CD8-positive, alpha-beta memory T cell (primary cell): ENCODE results near the gene ADGRA3. TPM values are rescaled to one million over a fixed set of nuclear protein-coding genes. Genes with fewer than 3 reads are reported as not detected.

Experiments
- CTCF ChIA-PET: fragments of 350-600 bp; sonication (Branson Sonifier 250); formaldehyde crosslinking; loops from one replicate; lab custom pipeline; 2021; ENCODE audit warnings: antibody characterized with exemption; lab: Charles Lee
- POLR2A ChIA-PET: fragments of 350-600 bp; sonication (Branson Sonifier 250); formaldehyde crosslinking; loops from one replicate; lab custom pipeline; 2021; ENCODE audit warnings: antibody characterized with exemption; lab: Charles Lee
- DNase-seq, 5 donors: peaks; one replicate each; pipeline versions ENCODE4 v3.0.0 to v3.0.0-alpha.2; 2020 to 2022; ENCODE audit warnings: mixed read lengths in 1 of 5
- H3K27ac ChIP-seq: one replicate; pipeline ENCODE4 v1.7.0; 2013; ENCODE audit warnings: low read depth, mild to moderate bottlenecking, low read length, moderate library complexity
- H3K27me3 ChIP-seq: 2 replicates; pipeline ENCODE4 v1.7.0; 2013; ENCODE audit warnings: low read length, mild to moderate bottlenecking; ENCODE audit not compliant: insufficient read depth, poor library complexity, severe bottlenecking
- H3K36me3 ChIP-seq: 2 replicates; pipeline ENCODE4 v1.7.0; 2013; ENCODE audit warnings: mild to moderate bottlenecking, low read length, moderate library complexity; ENCODE audit not compliant: insufficient read depth
- H3K4me1 ChIP-seq: 2 replicates; pipeline ENCODE4 v1.7.0; 2013; ENCODE audit warnings: mild to moderate bottlenecking, low read length, moderate library complexity; ENCODE audit not compliant: insufficient read depth
- H3K4me3 ChIP-seq: 2 replicates; pipeline ENCODE4 v1.7.0; 2013; ENCODE audit warnings: mild to moderate bottlenecking, low read length
- H3K9me3 ChIP-seq: 2 replicates; pipeline ENCODE4 v1.7.0; 2013; ENCODE audit warnings: mild to moderate bottlenecking, low read length
- H3K27ac Mint-ChIP-seq, 8 donors: one replicate each; pipeline ENCODE4 v1.8.0; 2020 to 2021; ENCODE audit warnings: mixed read lengths in 8 of 8, mild to moderate bottlenecking in 6 of 8, inconsistent platforms in 3 of 8, moderate library complexity in 3 of 8
- H3K27me3 Mint-ChIP-seq, 2 donors: one replicate each; pipeline ENCODE4 v1.8.0; 2020 to 2021; ENCODE audit warnings: mixed read lengths in 2 of 2, mild to moderate bottlenecking in 1 of 2, moderate library complexity in 1 of 2
- H3K36me3 Mint-ChIP-seq, 3 donors: one replicate each; pipeline ENCODE4 v1.8.0; 2020 to 2021; ENCODE audit warnings: mixed read lengths in 3 of 3, inconsistent platforms in 1 of 3, mild to moderate bottlenecking in 1 of 3
- H3K4me1 Mint-ChIP-seq, 3 donors: one replicate each; pipeline ENCODE4 v1.8.0; 2020 to 2021; ENCODE audit warnings: mixed read lengths in 3 of 3, inconsistent platforms in 1 of 3, mild to moderate bottlenecking in 1 of 3
- H3K4me3 Mint-ChIP-seq, 7 donors: one replicate each; pipeline ENCODE4 v1.8.0; 2020 to 2021; ENCODE audit warnings: mixed read lengths in 7 of 7, mild to moderate bottlenecking in 6 of 7, moderate library complexity in 4 of 7, inconsistent platforms in 2 of 7
- H3K9me3 Mint-ChIP-seq, 5 donors: one replicate each; pipeline ENCODE4 v1.8.0; 2020 to 2022; ENCODE audit warnings: mixed read lengths in 5 of 5, mild to moderate bottlenecking in 3 of 5, moderate library complexity in 2 of 5, inconsistent platforms in 1 of 5
- polyA plus RNA-seq: library from polyadenylated mRNA; unstranded; fragments of 300-500 nt; fragmentation: Illumina TruSeq; gene quantifications from one replicate; pipeline ENCODE4 v1.2.3, GENCODE V29; 2021
- total RNA-seq, 2 experiments: library from RNA; stranded (reverse); gene quantifications; one replicate each; pipeline ENCODE4 v1.2.3, GENCODE V29; 2021

ADGRA3 gene
- total and polyA plus RNA-seq, 3 experiments from 2014 or later, result 0.32 to 2.2 (median 2.1) TPM

GRCh38 chr4:22442956-22443355 lies 72.9 kb downstream of the ADGRA3 start:
- POLR2A ChIA-PET, result no interaction called here
- no peak overlapping the region for H3K4me3 ChIP-seq
- H3K9me3 Mint-ChIP-seq, result peaks cover 0 to 17% (median 4%) of the 10 kb centered on the region in 5 donors
- CTCF ChIA-PET, result no interaction called here
- H3K27me3 ChIP-seq, result no peaks in the 10 kb centered on the region
- H3K4me3 Mint-ChIP-seq, result no peak overlapping the region
- no peaks in the 10 kb centered on the region for H3K36me3 ChIP-seq
- H3K4me1 ChIP-seq, result no peaks in the 10 kb centered on the region
- no peaks in the 10 kb centered on the region for H3K9me3 ChIP-seq
- no peak overlapping the region for H3K27ac Mint-ChIP-seq
- H3K4me1 Mint-ChIP-seq, result peaks cover 0 to 5% (median 3%) of the 10 kb centered on the region in 3 donors
- no peaks in the 10 kb centered on the region for H3K36me3 Mint-ChIP-seq
- no peak overlapping the region for H3K27ac ChIP-seq
- H3K27me3 Mint-ChIP-seq, result no peaks in the 10 kb centered on the region
- no peak for DNase-seq

DNA sequence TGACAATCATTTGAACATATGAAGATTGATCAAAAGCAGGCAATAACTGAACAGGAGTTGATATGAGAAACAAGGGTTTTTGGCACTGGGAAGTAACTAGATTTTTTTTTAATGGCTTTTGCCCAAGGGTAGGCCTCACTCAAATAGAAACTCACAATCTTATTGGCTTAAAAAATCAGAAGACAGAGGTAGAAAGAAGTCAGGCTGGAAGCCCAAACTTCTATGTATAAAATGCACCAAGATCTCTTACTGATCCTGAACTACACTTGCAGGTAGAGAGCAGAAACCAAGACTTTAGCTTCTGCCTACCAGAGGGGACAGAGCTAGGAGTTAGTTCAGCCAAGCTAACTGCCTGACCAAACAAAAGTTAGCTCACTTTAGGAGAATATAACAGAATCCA lies 74.9 kb downstream of the ADGRA3 start:
- no peaks in the 10 kb centered on the region for H3K36me3 Mint-ChIP-seq
- Histone ChIP-seq H3K4me1 (no peaks in the 10 kb centered on the region), H3K4me3 (no peak overlapping the region), H3K9me3 (no peaks in the 10 kb centered on the region), H3K27me3 (no peaks in the 10 kb centered on the region), H3K27ac (no peak overlapping the region), H3K36me3 (no peaks in the 10 kb centered on the region)
- H3K9me3 Mint-ChIP-seq, result peaks cover 0 to 17% (median 5%) of the 10 kb centered on the region in 5 donors
- DNase-seq, result no peak
- H3K27me3 Mint-ChIP-seq, result no peaks in the 10 kb centered on the region
- peaks cover 0 to 5% (median 3%) of the 10 kb centered on the region in 3 donors for H3K4me1 Mint-ChIP-seq
- ChIA-PET CTCF (no interaction called here), POLR2A (no interaction called here)
- no peak overlapping the region for H3K4me3 Mint-ChIP-seq
- peak overlapping the region in 1 of 8 donors; percentile 54 for H3K27ac Mint-ChIP-seq

GRCh38 chr4:22439947-22440346 lies 75.9 kb downstream of the ADGRA3 start:
- no peaks in the 10 kb centered on the region for H3K27me3 ChIP-seq
- H3K4me3 ChIP-seq, result no peak overlapping the region
- Mint-ChIP-seq H3K4me1 (peaks cover 0 to 5% (median 3%) of the 10 kb centered on the region in 3 donors), H3K27me3 (no peaks in the 10 kb centered on the region), H3K36me3 (no peaks in the 10 kb centered on the region), H3K4me3 (no peak overlapping the region), H3K27ac (no peak overlapping the region), H3K9me3 (peaks cover 0 to 17% (median 3%) of the 10 kb centered on the region in 5 donors)
- H3K9me3 ChIP-seq, result no peaks in the 10 kb centered on the region
- H3K4me1 ChIP-seq, result no peaks in the 10 kb centered on the region
- POLR2A ChIA-PET, result no interaction called here
- no peak overlapping the region for H3K27ac ChIP-seq
- CTCF ChIA-PET, result no interaction called here
- no peaks in the 10 kb centered on the region for H3K36me3 ChIP-seq
- no peak for DNase-seq

GRCh38 chr4:22435652-22436051 lies 80.2 kb downstream of the ADGRA3 start:
- CTCF ChIA-PET, result no interaction called here
- H3K27ac Mint-ChIP-seq, result no peak overlapping the region

DNA sequence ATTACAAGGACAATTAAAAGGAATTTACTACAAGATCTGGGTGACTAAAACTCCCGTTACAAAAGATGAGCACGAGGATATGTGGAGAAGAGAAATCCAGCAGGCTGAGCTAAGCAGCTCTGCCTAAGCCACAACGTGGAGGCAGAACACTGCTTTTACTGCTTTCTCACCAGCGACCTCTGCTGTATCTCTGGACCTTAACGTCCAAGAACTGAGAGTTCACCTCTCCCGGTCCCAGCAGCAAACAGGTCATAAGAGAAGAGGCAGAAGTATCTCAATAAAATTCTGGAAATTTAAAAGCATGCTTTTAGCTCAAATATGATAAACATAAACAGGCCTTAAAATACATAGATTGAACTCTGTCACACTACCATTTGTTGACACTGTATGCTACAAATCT lies 81.0 kb downstream of the ADGRA3 start:
- POLR2A ChIA-PET, result no interaction called here
- Mint-ChIP-seq H3K27me3 (no peaks in the 10 kb centered on the region), H3K36me3 (no peaks in the 10 kb centered on the region), H3K4me3 (no peak overlapping the region), H3K9me3 (peaks cover 0 to 8% (median 2%) of the 10 kb centered on the region in 5 donors), H3K27ac (no peak overlapping the region), H3K4me1 (no peaks in the 10 kb centered on the region)
- DNase-seq, result no peak
- H3K36me3 ChIP-seq, result no peaks in the 10 kb centered on the region
- no peak overlapping the region for H3K4me3 ChIP-seq
- no peaks in the 10 kb centered on the region for H3K27me3 ChIP-seq
- H3K4me1 ChIP-seq, result no peaks in the 10 kb centered on the region
- CTCF ChIA-PET, result no interaction called here
- no peaks in the 10 kb centered on the region for H3K9me3 ChIP-seq
- H3K27ac ChIP-seq, result no peak overlapping the region

More at GRCh38 chr4:22435652-22436051, 80.2 kb downstream of the ADGRA3 start:
- H3K27me3 ChIP-seq, result no peaks in the 10 kb centered on the region
- Mint-ChIP-seq H3K9me3 (peaks cover 0 to 7% (median 2%) of the 10 kb centered on the region in 5 donors), H3K4me3 (no peak overlapping the region), H3K4me1 (no peaks in the 10 kb centered on the region), H3K36me3 (no peaks in the 10 kb centered on the region), H3K27me3 (no peaks in the 10 kb centered on the region)
- H3K9me3 ChIP-seq, result no peaks in the 10 kb centered on the region
- H3K36me3 ChIP-seq, result no peaks in the 10 kb centered on the region
- POLR2A ChIA-PET, result no interaction called here
- H3K27ac ChIP-seq, result no peak overlapping the region
- no peak overlapping the region for H3K4me3 ChIP-seq
- H3K4me1 ChIP-seq, result no peaks in the 10 kb centered on the region
- no peak for DNase-seq

- DNase-seq, result no peak
- no peaks in the 10 kb centered on the region for H3K9me3 ChIP-seq
- H3K27ac Mint-ChIP-seq, result no peak overlapping the region
- peaks cover 0 to 5% (median 4%) of the 10 kb centered on the region in 5 donors for H3K9me3 Mint-ChIP-seq
- ChIA-PET CTCF (no interaction called here), POLR2A (no interaction called here)
- no peak overlapping the region for H3K4me3 ChIP-seq
- no peaks in the 10 kb centered on the region for H3K4me1 ChIP-seq
- H3K27me3 Mint-ChIP-seq, result no peaks in the 10 kb centered on the region
- no peak overlapping the region for H3K4me3 Mint-ChIP-seq
- no peak overlapping the region for H3K27ac ChIP-seq
- no peaks in the 10 kb centered on the region for H3K4me1 Mint-ChIP-seq
- no peaks in the 10 kb centered on the region for H3K27me3 ChIP-seq
- no peaks in the 10 kb centered on the region for H3K36me3 ChIP-seq
- no peaks in the 10 kb centered on the region for H3K36me3 Mint-ChIP-seq
These were observed 85.2 kb downstream of the ADGRA3 start for GRCh38 chr4:22430626-22431025.

DNA sequence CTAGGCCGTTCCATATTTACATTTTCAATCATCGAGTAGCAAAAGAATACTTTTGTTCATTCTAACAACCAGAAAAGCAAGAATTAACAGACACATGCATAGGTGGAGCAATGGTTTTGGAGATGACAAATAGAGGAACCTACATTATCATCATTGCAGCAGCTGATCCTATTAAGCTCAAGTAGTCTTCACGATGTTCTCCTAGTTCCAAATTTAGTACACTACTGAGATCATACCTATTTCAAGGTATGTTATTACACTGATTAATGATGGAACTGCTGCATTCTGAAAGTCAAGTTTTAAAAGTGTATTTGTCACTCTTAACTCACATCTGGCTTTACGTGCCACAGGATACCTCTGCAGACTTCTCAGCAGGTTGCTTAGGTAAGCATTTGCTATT lies 87.4 kb downstream of the ADGRA3 start:
- ChIA-PET CTCF (no interaction called here), POLR2A (no interaction called here)
- H3K9me3 ChIP-seq, result no peaks in the 10 kb centered on the region
- H3K27ac ChIP-seq, result no peak overlapping the region
- H3K4me1 ChIP-seq, result no peaks in the 10 kb centered on the region
- no peaks in the 10 kb centered on the region for H3K36me3 Mint-ChIP-seq
- no peaks in the 10 kb centered on the region for H3K4me1 Mint-ChIP-seq
- no peaks in the 10 kb centered on the region for H3K36me3 ChIP-seq
- H3K4me3 ChIP-seq, result no peak overlapping the region
- no peak overlapping the region for H3K4me3 Mint-ChIP-seq
- no peak overlapping the region for H3K27ac Mint-ChIP-seq
- H3K27me3 ChIP-seq, result no peaks in the 10 kb centered on the region
- no peaks in the 10 kb centered on the region for H3K27me3 Mint-ChIP-seq
- no peak for DNase-seq
- H3K9me3 Mint-ChIP-seq, result peaks cover 0 to 8% (median 4%) of the 10 kb centered on the region in 5 donors

DNA sequence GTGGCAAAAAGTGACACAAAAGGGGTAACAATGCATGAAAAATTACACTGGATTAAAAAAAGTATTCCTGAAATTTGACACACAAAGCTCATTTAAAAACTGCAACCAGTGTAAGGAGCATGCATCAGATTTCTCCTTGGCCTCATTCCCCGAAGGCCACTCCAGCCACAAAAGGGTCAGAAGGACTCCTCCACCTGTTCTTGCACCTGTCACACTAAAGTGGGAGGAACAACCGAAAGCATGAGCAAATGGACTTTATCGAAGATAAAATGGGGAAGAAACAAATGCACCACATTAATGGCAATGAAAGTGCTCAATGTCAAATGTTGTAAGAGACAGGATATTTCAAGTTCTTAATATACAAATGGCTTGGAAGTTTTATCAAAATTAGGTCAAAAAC lies 88.2 kb downstream of the ADGRA3 start:
- no peak overlapping the region for H3K27ac ChIP-seq
- Mint-ChIP-seq H3K4me1 (no peaks in the 10 kb centered on the region), H3K9me3 (peaks cover 0 to 8% (median 4%) of the 10 kb centered on the region in 5 donors), H3K27ac (no peak overlapping the region), H3K36me3 (no peaks in the 10 kb centered on the region), H3K27me3 (no peaks in the 10 kb centered on the region), H3K4me3 (no peak overlapping the region)
- H3K27me3 ChIP-seq, result no peaks in the 10 kb centered on the region
- no peaks in the 10 kb centered on the region for H3K9me3 ChIP-seq
- H3K4me1 ChIP-seq, result no peaks in the 10 kb centered on the region
- no peak overlapping the region for H3K4me3 ChIP-seq
- POLR2A ChIA-PET, result no interaction called here
- no peak for DNase-seq
- CTCF ChIA-PET, result no interaction called here
- H3K36me3 ChIP-seq, result no peaks in the 10 kb centered on the region

- ChIA-PET CTCF (no interaction called here), POLR2A (no interaction called here)
These were observed 95.6 kb downstream of the ADGRA3 start for GRCh38 chr4:22420291-22420690.

More at GRCh38 chr4:22420291-22420690, 95.6 kb downstream of the ADGRA3 start:
- no peak for DNase-seq
- H3K27me3 Mint-ChIP-seq, result no peaks in the 10 kb centered on the region
- no peaks in the 10 kb centered on the region for H3K36me3 Mint-ChIP-seq
- no peaks in the 10 kb centered on the region for H3K4me1 Mint-ChIP-seq
- H3K9me3 Mint-ChIP-seq, result peaks cover 0 to 14% (median 3%) of the 10 kb centered on the region in 5 donors
- no peak overlapping the region for H3K4me3 Mint-ChIP-seq
- Histone ChIP-seq H3K4me3 (no peak overlapping the region), H3K27me3 (no peaks in the 10 kb centered on the region), H3K27ac (no peak overlapping the region), H3K36me3 (no peaks in the 10 kb centered on the region), H3K4me1 (no peaks in the 10 kb centered on the region), H3K9me3 (no peaks in the 10 kb centered on the region)
- no peak overlapping the region for H3K27ac Mint-ChIP-seq
